ENCODE results near the gene EIF2B5. TPM values are rescaled to one million over a fixed set of nuclear protein-coding genes. Genes with fewer than 3 reads are reported as not detected.

The EIF2B5 gene
- total and polyA plus RNA-seq, 9 of the 15 experiments (the other 6 are each of a cell fraction or from before 2014, with no cell fraction given), result 19.1 to 92.4 (median 74.0) TPM

DNA sequence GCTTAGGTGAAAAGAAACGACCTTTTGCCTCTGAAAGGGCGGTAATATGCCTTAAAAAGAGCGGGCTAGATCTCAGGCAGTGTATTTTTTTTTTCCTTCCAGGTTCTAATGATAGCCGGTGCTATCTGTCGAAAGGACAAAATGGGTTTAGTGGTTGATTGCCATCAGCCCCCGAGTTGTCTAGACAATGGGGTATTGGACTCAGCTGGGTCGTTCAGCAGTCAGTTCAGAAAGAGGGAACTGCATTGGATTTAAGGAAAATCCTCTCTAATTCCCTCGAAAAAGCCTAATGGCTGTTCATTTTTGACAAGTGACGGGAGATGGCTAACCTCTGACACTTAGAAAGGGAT lies 728 bp downstream of the EIF2B5 start:
- peak overlapping the region; percentile 100 for H3K4me2 ChIP-seq (ENCODE audit: insufficient read depth, low read length)
- DNase-seq (ENCODE audit: extremely low read depth in 1 of 4, low spot score in 3 of 4), result peak in 1 of 4 experiments; percentile 5
- intact Hi-C loops (cut with micrococcal nuclease), result loop anchor here (2.0 to 5.0 kb wide), 3 partner anchors 19 to 49 kb away; partner anchors contain the start of genes AP2M1 and DVL3
- under 1% methylated on average over 9 of the region's 9 CpGs for WGBS (ENCODE audit: insufficient coverage, low coverage, missing lambda C conversion rate)
- peak overlapping the region; percentile 97 for H3K4me3 ChIP-seq
- peak overlapping the region; percentile 99 to 100 for H3K9ac ChIP-seq (ENCODE audit: insufficient read depth in 1 of 2, low read depth in 2 of 2, low read length in 2 of 2)
- TF ChIP-seq SIN3A (IDR thresholded peaks at IDR 0.05; ENCODE audit: borderline replicate concordance in 2 of 2, control insufficient read depth in 1 of 2, low read depth in 2 of 2, low read length in 2 of 2), result peak in 1 of 2 experiments; percentile 49; a peak in 2 of 4 replicates
- no peak; the same call in 1 of the 2 replicates for TF ChIP-seq FOXJ2 (tag; IDR thresholded peaks at IDR 0.05)
- peak; percentile 53; the same call in 1 of the 2 replicates for TF ChIP-seq SPI1 (IDR thresholded peaks at IDR 0.05; ENCODE audit: borderline replicate concordance, low read depth, low read length)
- peak; percentile 16 for TF ChIP-seq CHD1 (IDR thresholded peaks at IDR 0.05; ENCODE audit: low read length)
- 0 out of 2 replicates have a peak, but pooled peaks have one; percentile 7 for TF ChIP-seq NR2C1 (IDR thresholded peaks at IDR 0.05)
- TF ChIP-seq NR2C1 (tag; IDR thresholded peaks at IDR 0.05), result no peak
- POLR2A ChIA-PET, result interaction anchor here (0.6 to 3.9 kb wide), 6 partner anchors 10 to 449 kb away, joined by 3 to 48 read pairs (median 4); partner anchors contain the start of gene ABCC5
- H4K20me1 ChIP-seq (replicated peaks; ENCODE audit: control insufficient read depth, insufficient read depth, low read length), result no peaks in the 10 kb centered on the region
- in situ Hi-C loops (cut with MboI), result no loop called here
- H3K27ac ChIP-seq (ENCODE audit: extremely low read depth, low read depth, low read length), result peak overlapping the region; percentile 92
- H3K4me1 ChIP-seq (replicated peaks in 1 of 2; ENCODE audit: control insufficient read depth in 2 of 2, insufficient read depth in 2 of 2, low read length in 2 of 2), result peaks cover 7 to 13% of the 10 kb centered on the region in 2 experiments; a peak in 4 of 5 replicates
- H3K9me3 ChIP-seq (replicated peaks; ENCODE audit: control insufficient read depth, insufficient read depth, low read depth, low read length), result no peaks in the 10 kb centered on the region
- H2AFZ ChIP-seq (ENCODE audit: low read depth, low read length), result peak overlapping the region; percentile 95
- peaks cover 40% of the 10 kb centered on the region for H3K36me3 ChIP-seq (ENCODE audit: control insufficient read depth, insufficient read depth, low read length)
- BruUV-seq (replicated peaks), result no TSS peak
- FAIRE-seq, result peak; percentile 15
- peak; percentile 3; the same call in 2 of the 3 replicates for ATAC-seq
- no peaks in the 10 kb centered on the region; a peak in 1 of 5 replicates for H3K27me3 ChIP-seq (ENCODE audit: control insufficient read depth in 2 of 2, insufficient read depth in 2 of 2, low read length in 2 of 2)
- H3K79me2 ChIP-seq (ENCODE audit: control insufficient read depth, insufficient read depth, low read length), result peaks cover 54% of the 10 kb centered on the region
- H3K9me1 ChIP-seq (ENCODE audit: control insufficient read depth, insufficient read depth, low read length), result no peaks in the 10 kb centered on the region
- CTCF ChIA-PET (ENCODE audit: low intra/inter-chr PET ratio), result no interaction called here
